ENCODE measurements around the gene AMH.

The AMH gene

GRCh38 chr19:2255112-2255845, 6.2 kb downstream of the AMH start:
- peaks cover 0 to 2% of the 10 kb centered on the region in 2 experiments for H3K36me3 ChIP-seq (ENCODE audit: control insufficient read depth in 1 of 2, insufficient read depth in 2 of 2, low read length in 2 of 2)
- no peak overlapping the region for H3K4me2 ChIP-seq (ENCODE audit: low read length)
- DNase-seq = no peak
- H3K18ac ChIP-seq (ENCODE audit: low read length) = no peak overlapping the region
- peaks cover 6 to 9% of the 10 kb centered on the region in 2 experiments for H3K4me1 ChIP-seq (ENCODE audit: control insufficient read depth in 1 of 2, insufficient read depth in 2 of 2, low read length in 2 of 2)
- no peak overlapping the region for H3K23ac ChIP-seq (ENCODE audit: low read length)
- no peak overlapping the region for H4K8ac ChIP-seq (ENCODE audit: low read depth, low read length)
- H2BK5ac ChIP-seq (ENCODE audit: low read depth, low read length, poor library complexity) = no peak overlapping the region
- WGBS (ENCODE audit: extremely low coverage, insufficient coverage, insufficient read length) = no CpG with 5 or more reads among the region's 16 CpGs
- peaks cover 5% of the 10 kb centered on the region for H3K9me3 ChIP-seq (ENCODE audit: insufficient read depth, low read depth, low read length)
- H3K4me3 ChIP-seq (ENCODE audit: low read depth, low read length) = no peak overlapping the region
- no peak overlapping the region for H2BK12ac ChIP-seq (ENCODE audit: low read length)
- no peaks in the 10 kb centered on the region for H3K79me2 ChIP-seq (ENCODE audit: control insufficient read depth, insufficient read depth, low read length, poor library complexity)
- H3K4ac ChIP-seq (ENCODE audit: low read depth, low read length) = no peak overlapping the region
- H4K12ac ChIP-seq (ENCODE audit: low read depth, low read length) = no peak overlapping the region
- no peaks in the 10 kb centered on the region for H3K79me1 ChIP-seq (ENCODE audit: low read length)
- H3K27ac ChIP-seq (ENCODE audit: low read depth, low read length) = no peak overlapping the region
- H2BK120ac ChIP-seq (ENCODE audit: insufficient read depth, low read length, poor library complexity) = no peak overlapping the region
- no peak overlapping the region for H3K9ac ChIP-seq (ENCODE audit: low read length)
- no peak overlapping the region for H4K91ac ChIP-seq (ENCODE audit: low read depth, low read length)
- H3K27me3 ChIP-seq (ENCODE audit: insufficient read depth, low read length) = peaks cover 4% of the 10 kb centered on the region
- no peak overlapping the region for H2AFZ ChIP-seq (ENCODE audit: insufficient read depth, low read length, poor library complexity)
- no peak overlapping the region for H3K14ac ChIP-seq (ENCODE audit: low read length)
- H2AK5ac ChIP-seq (ENCODE audit: low read length) = no peak overlapping the region

GRCh38 chr19:2255982-2256685, 7.0 kb downstream of the AMH start, which contains the start of gene JSRP1:
TSS of gene JSRP1 (minus strand) at chr19:2256417. CDS start at chr19:2255314, 1,103 bp downstream.
- H3K14ac ChIP-seq (ENCODE audit: low read length) = no peak within 1 kb of the TSS
- H3K9ac ChIP-seq (ENCODE audit: low read length) = no peak within 1 kb of the TSS
- H3K18ac ChIP-seq (ENCODE audit: low read length) = no peak within 1 kb of the TSS
- H4K91ac ChIP-seq (ENCODE audit: low read depth, low read length) = no peak within 1 kb of the TSS
- H2BK12ac ChIP-seq (ENCODE audit: low read length) = no peak within 1 kb of the TSS
- H3K23ac ChIP-seq (ENCODE audit: low read length) = no peak within 1 kb of the TSS
- WGBS (ENCODE audit: extremely low coverage, insufficient coverage, insufficient read length) = no CpG with 5 or more reads among the region's 24 CpGs
- no peak within 1 kb of the TSS for H3K4ac ChIP-seq (ENCODE audit: low read depth, low read length)
- no peak within 1 kb of the TSS for H3K27ac ChIP-seq (ENCODE audit: low read depth, low read length)
- no peak within 1 kb of the TSS for H2BK5ac ChIP-seq (ENCODE audit: low read depth, low read length, poor library complexity)
- H2BK120ac ChIP-seq (ENCODE audit: insufficient read depth, low read length, poor library complexity) = no peak within 1 kb of the TSS
- H3K36me3 ChIP-seq (ENCODE audit: control insufficient read depth in 1 of 2, insufficient read depth in 2 of 2, low read length in 2 of 2) = peaks cover 0 to 2% of the 10 kb centered on the region in 2 experiments
- no peak within 1 kb of the TSS for H3K4me2 ChIP-seq (ENCODE audit: low read length)
- H3K4me1 ChIP-seq (ENCODE audit: control insufficient read depth in 1 of 2, insufficient read depth in 2 of 2, low read length in 2 of 2) = peaks cover 6 to 9% of the 10 kb centered on the region in 2 experiments
- DNase-seq = peak in 1 of 2 donors; percentile 45
- no peak within 1 kb of the TSS for H4K12ac ChIP-seq (ENCODE audit: low read depth, low read length)
- H3K4me3 ChIP-seq (ENCODE audit: low read depth, low read length) = no peak within 1 kb of the TSS
- H3K79me1 ChIP-seq (ENCODE audit: low read length) = no peaks in the 10 kb centered on the region
- H3K9me3 ChIP-seq (ENCODE audit: insufficient read depth, low read depth, low read length) = peaks cover 5% of the 10 kb centered on the region
- H3K27me3 ChIP-seq (ENCODE audit: insufficient read depth, low read length) = peaks cover 4% of the 10 kb centered on the region
- no peak within 1 kb of the TSS for H2AFZ ChIP-seq (ENCODE audit: insufficient read depth, low read length, poor library complexity)
- no peaks in the 10 kb centered on the region for H3K79me2 ChIP-seq (ENCODE audit: control insufficient read depth, insufficient read depth, low read length, poor library complexity)
- H2AK5ac ChIP-seq (ENCODE audit: low read length) = no peak within 1 kb of the TSS
- no peak within 1 kb of the TSS for H4K8ac ChIP-seq (ENCODE audit: low read depth, low read length)

- Histone ChIP-seq H3K4ac (ENCODE audit: low read depth, low read length) (no peak overlapping the region), H4K12ac (ENCODE audit: low read depth, low read length) (no peak overlapping the region), H3K36me3 (ENCODE audit: control insufficient read depth in 1 of 2, insufficient read depth in 2 of 2, low read length in 2 of 2) (no peaks in the 10 kb centered on the region), H2BK120ac (ENCODE audit: insufficient read depth, low read length, poor library complexity) (no peak overlapping the region), H3K79me2 (ENCODE audit: control insufficient read depth, insufficient read depth, low read length, poor library complexity) (no peaks in the 10 kb centered on the region), H3K27ac (ENCODE audit: low read depth, low read length) (no peak overlapping the region), H3K23ac (ENCODE audit: low read length) (no peak overlapping the region), H3K18ac (ENCODE audit: low read length) (no peak overlapping the region), H3K4me2 (ENCODE audit: low read length) (no peak overlapping the region), H4K8ac (ENCODE audit: low read depth, low read length) (no peak overlapping the region), H4K91ac (ENCODE audit: low read depth, low read length) (no peak overlapping the region), H3K27me3 (ENCODE audit: insufficient read depth, low read length) (no peaks in the 10 kb centered on the region), H2BK5ac (ENCODE audit: low read depth, low read length, poor library complexity) (no peak overlapping the region), H3K4me1 (ENCODE audit: control insufficient read depth in 1 of 2, insufficient read depth in 2 of 2, low read length in 2 of 2) (no peaks in the 10 kb centered on the region), H2BK12ac (ENCODE audit: low read length) (no peak overlapping the region), H3K4me3 (ENCODE audit: low read depth, low read length) (no peak overlapping the region), H3K14ac (ENCODE audit: low read length) (no peak overlapping the region), H2AFZ (ENCODE audit: insufficient read depth, low read length, poor library complexity) (no peak overlapping the region), H2AK5ac (ENCODE audit: low read length) (no peak overlapping the region), H3K9ac (ENCODE audit: low read length) (no peak overlapping the region), H3K9me3 (ENCODE audit: insufficient read depth, low read depth, low read length) (peaks cover 2% of the 10 kb centered on the region), H3K79me1 (ENCODE audit: low read length) (no peaks in the 10 kb centered on the region)
- DNase-seq = no peak
- WGBS (ENCODE audit: extremely low coverage, insufficient coverage, insufficient read length) = no CpG with 5 or more reads among the region's 5 CpGs
These were observed 10.2 kb downstream of the AMH start for GRCh38 chr19:2259336-2259735.

- Histone ChIP-seq H4K8ac (ENCODE audit: low read depth, low read length) (no peak overlapping the region), H3K27me3 (ENCODE audit: insufficient read depth, low read length) (no peaks in the 10 kb centered on the region), H2AK5ac (ENCODE audit: low read length) (no peak overlapping the region), H3K4ac (ENCODE audit: low read depth, low read length) (no peak overlapping the region), H3K27ac (ENCODE audit: low read depth, low read length) (no peak overlapping the region), H3K9ac (ENCODE audit: low read length) (no peak overlapping the region), H2BK5ac (ENCODE audit: low read depth, low read length, poor library complexity) (no peak overlapping the region), H3K9me3 (ENCODE audit: insufficient read depth, low read depth, low read length) (peaks cover 2% of the 10 kb centered on the region), H3K79me1 (ENCODE audit: low read length) (no peaks in the 10 kb centered on the region), H2BK12ac (ENCODE audit: low read length) (no peak overlapping the region), H3K4me2 (ENCODE audit: low read length) (no peak overlapping the region), H3K4me3 (ENCODE audit: low read depth, low read length) (no peak overlapping the region), H3K14ac (ENCODE audit: low read length) (no peak overlapping the region), H4K91ac (ENCODE audit: low read depth, low read length) (no peak overlapping the region), H2AFZ (ENCODE audit: insufficient read depth, low read length, poor library complexity) (no peak overlapping the region), H3K4me1 (ENCODE audit: control insufficient read depth in 1 of 2, insufficient read depth in 2 of 2, low read length in 2 of 2) (no peaks in the 10 kb centered on the region), H3K36me3 (ENCODE audit: control insufficient read depth in 1 of 2, insufficient read depth in 2 of 2, low read length in 2 of 2) (no peaks in the 10 kb centered on the region), H3K79me2 (ENCODE audit: control insufficient read depth, insufficient read depth, low read length, poor library complexity) (no peaks in the 10 kb centered on the region), H2BK120ac (ENCODE audit: insufficient read depth, low read length, poor library complexity) (no peak overlapping the region), H3K18ac (ENCODE audit: low read length) (no peak overlapping the region), H3K23ac (ENCODE audit: low read length) (no peak overlapping the region), H4K12ac (ENCODE audit: low read depth, low read length) (no peak overlapping the region)
- no peak for DNase-seq
- no CpG with 5 or more reads among the region's 11 CpGs for WGBS (ENCODE audit: extremely low coverage, insufficient coverage, insufficient read length)
These were observed 11.2 kb downstream of the AMH start for GRCh38 chr19:2260341-2260805.
